ENCODE measurements around the gene HECTD4.

DNA sequence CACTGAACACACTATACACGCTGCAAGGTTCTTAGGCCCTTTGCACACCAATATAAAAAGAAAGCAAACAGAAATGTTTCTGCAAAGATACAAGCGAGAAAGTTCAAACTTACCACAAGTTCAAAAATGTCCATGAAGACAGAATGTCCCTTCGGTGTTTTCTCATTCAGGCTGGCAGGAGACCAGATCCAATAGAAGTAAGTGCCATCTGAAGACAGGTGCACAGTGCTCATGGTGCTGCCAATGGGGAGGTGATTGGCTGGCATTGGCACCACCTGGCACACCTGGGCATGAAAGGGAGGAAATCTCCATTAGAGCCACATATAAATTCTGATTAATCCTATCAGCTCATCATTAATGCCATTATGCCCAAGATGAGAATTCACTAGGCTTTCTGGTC is 76.3 kb downstream of the HECTD4 start:
- TF ChIP-seq POLR2A (IDR thresholded peaks at IDR 0.05) = no peak
- TF ChIP-seq, protein P1, sequence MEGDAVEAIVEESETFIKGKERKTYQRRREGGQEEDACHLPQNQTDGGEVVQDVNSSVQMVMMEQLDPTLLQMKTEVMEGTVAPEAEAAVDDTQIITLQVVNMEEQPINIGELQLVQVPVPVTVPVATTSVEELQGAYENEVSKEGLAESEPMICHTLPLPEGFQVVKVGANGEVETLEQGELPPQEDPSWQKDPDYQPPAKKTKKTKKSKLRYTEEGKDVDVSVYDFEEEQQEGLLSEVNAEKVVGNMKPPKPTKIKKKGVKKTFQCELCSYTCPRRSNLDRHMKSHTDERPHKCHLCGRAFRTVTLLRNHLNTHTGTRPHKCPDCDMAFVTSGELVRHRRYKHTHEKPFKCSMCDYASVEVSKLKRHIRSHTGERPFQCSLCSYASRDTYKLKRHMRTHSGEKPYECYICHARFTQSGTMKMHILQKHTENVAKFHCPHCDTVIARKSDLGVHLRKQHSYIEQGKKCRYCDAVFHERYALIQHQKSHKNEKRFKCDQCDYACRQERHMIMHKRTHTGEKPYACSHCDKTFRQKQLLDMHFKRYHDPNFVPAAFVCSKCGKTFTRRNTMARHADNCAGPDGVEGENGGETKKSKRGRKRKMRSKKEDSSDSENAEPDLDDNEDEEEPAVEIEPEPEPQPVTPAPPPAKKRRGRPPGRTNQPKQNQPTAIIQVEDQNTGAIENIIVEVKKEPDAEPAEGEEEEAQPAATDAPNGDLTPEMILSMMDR (IDR thresholded peaks at IDR 0.05) = no peak
